Hepatic stellate cell (primary cell): ENCODE measurements around the gene L1TD1.
"Not testable (repeated sequence)": the region's sequence is repeated elsewhere in the genome, so short reads cannot be mapped to it uniquely, and the experiment has no call there.

Experiments used
- DNase-seq: peaks from one replicate; pipeline ENCODE4 v3.0.0; 2011; ENCODE audit warnings: low spot score

The L1TD1 gene

DNA sequence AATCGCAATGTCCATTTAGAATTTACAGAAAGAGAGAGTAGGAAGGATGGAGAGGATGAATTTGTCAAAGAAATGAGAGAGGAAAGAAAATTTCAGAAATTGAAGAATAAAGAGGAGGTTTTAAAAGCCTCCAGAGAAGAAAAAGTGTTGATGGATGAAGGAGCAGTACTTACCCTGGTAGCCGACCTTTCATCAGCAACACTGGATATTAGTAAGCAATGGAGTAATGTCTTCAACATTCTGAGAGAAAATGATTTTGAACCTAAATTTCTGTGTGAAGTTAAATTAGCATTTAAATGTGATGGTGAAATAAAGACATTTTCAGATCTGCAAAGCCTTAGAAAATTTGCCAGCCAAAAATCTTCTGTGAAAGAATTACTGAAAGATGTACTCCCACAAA is 12.5 kb downstream of the L1TD1 start:
- DNase-seq = no peak

DNA sequence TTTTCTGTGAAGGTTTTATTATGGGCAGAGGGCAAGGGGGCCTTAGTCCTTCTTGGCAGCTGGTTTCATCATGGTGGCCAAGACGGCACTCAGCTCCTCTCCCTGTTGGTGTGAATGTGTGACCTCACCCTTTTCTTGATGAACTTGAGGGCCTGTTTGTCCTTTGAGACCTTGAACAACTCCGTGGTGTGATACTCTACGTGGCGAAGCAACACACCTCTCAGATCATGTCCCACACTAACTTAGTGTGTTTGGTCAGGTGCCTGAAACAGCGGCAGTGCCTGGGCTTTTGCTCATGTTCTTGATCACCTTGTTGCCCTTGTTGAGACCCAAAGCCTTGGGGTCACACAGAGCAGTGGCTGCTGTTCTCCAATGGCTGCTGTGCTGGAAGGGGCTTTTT is 13.4 kb downstream of the L1TD1 start:
- DNase-seq = no peak

DNA sequence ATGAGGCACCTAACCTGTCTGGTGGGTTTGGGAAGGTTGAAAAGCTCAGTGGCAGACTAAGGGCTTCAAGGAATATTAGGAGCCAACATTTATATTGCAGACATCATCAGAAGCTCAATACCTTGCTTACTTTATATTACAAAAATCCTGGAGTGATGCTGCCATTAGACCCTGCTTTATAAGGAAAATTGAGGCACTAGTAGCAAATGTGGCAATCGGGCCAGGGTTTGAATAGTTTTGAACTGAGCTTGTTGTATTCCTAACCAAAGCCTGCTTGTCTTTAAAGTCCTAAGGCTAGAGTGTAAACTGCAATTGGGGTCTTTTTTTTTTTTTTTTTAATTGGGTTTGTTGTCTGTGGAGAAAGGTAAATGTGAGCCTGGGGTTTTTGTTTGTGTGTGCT is 14.3 kb downstream of the L1TD1 start:
- no peak for DNase-seq

DNA sequence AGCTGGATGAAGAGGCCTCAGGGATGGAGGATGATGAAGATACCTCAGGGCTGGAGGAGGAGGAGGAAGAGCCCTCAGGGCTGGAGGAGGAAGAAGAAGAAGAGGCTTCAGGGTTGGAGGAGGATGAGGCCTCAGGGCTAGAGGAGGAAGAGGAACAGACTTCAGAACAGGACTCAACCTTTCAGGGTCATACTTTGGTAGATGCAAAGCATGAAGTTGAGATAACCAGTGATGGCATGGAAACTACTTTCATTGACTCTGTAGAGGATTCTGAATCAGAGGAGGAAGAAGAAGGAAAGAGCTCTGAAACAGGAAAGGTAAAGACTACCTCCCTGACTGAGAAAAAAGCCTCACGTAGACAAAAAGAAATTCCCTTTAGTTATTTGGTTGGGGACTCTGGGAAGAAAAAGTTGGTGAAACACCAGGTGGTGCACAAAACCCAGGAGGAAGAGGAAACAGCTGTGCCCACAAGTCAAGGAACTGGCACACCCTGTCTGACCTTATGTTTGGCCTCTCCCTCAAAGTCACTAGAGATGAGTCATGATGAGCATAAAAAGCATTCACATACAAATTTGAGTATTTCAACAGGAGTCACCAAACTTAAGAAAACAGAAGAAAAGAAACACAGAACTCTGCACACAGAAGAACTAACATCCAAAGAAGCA is 15.4 kb downstream of the L1TD1 start:
- no peak for DNase-seq

DNA sequence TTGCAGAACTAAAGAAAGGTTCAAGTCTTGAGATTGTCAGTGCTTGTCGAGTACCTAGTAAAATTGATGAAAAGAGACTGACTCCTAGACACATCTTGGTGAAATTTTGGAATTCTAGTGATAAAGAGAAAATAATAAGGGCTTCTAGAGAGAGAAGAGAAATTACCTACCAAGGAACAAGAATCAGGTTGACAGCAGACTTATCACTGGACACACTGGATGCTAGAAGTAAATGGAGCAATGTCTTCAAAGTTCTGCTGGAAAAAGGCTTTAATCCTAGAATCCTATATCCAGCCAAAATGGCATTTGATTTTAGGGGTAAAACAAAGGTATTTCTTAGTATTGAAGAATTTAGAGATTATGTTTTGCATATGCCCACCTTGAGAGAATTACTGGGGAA is 16.3 kb downstream of the L1TD1 start:
- DNase-seq = no peak

DNA sequence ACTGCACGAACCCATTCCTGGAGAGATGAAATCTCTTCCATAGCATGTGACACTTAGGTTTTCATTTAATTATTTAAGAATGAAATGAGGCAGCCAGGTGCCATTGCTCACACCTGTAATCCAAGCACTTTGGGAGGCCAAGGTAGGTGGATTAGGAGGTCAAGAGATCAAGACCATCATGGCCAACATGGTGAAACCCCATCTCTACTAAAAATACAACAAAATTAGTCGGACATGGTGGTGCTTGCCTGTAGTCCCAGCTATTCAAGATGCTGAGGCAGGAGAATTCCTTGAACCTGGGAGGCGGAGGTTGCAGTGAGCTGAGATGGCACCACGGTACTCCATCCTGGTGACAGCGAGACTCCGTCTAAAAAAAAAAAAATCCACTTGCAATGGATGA is 17.8 kb downstream of the L1TD1 start:
- DNase-seq = no peak

DNA sequence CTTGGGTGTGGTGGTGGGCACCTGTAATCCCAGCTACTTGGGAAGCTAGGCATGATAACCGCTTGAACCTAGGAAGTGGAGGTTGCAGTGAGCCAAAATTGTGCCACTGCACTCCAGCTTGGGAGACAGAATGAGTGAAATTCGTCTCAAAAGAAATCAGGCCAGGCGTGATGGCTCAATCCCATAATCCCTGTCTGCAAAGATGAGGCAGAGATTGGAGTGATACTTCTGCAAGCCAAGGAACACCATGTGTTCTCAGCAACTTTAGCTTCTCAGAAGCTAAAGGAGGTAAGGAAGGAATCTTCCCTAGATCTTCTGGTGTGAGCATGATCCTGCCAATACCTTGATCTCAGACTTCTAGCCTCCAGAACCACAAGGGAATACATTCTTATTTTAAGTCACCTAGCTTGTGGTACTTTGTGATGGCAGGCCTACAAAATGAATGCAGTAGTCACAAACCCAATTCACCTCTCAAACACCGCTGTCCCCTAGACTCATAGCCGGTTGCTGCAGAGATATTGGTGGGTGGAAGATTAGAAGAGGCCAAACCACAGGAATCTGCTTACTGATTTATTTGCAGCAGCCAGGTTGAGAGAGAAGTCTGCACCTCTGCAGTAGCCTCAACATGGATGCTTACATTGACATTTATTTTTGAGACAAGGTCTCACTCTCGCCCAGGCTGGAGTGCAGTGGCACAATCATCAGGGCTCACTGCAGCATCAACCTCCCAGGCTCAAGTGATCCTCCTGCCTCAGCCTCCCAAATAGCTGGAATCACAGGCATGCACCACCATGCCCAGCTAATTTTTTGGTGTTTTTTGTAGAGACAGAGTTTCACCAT is 18.6 kb downstream of the L1TD1 start:
- DNase-seq = no peak

DNA sequence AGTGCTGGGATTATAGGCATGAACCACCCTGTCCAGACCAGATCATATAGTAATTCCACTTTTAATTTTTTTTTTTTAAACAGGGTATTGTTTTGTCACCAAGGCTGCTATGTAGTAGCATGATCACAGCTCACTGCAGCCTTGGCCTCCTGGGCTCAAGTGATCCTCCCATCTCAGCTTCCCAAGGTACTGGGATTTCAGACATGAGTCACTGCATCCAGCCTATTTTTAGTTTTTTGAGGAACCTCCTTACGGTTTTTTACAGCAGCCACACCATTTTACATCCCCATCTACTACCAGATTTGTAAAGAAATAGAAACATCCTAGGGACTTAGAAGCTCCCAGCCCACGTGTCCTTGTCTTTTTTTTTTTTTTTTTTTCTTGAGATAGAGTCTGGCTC is 24.0 kb downstream of the L1TD1 start:
- DNase-seq = no peak

DNA sequence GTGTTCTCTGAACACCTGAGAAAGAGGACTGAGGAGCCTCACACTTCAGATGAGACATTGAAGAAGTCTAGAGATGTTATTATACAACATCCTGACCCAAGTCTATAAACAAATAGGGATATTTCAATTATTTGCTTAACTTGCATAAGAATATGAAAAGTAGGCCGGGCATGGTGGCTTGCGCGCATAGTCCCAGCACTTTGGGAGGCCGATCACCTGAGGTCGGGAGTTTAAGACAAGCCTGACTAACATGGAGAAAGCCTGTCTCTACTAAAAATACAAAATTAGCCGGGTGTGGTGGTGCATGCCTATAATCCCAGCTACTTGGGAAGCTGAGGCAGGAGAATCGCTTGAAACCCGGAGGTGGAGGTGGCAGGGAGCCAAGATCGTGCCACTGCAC is 25.8 kb downstream of the L1TD1 start:
- DNase-seq = not testable (repeated sequence)

DNA sequence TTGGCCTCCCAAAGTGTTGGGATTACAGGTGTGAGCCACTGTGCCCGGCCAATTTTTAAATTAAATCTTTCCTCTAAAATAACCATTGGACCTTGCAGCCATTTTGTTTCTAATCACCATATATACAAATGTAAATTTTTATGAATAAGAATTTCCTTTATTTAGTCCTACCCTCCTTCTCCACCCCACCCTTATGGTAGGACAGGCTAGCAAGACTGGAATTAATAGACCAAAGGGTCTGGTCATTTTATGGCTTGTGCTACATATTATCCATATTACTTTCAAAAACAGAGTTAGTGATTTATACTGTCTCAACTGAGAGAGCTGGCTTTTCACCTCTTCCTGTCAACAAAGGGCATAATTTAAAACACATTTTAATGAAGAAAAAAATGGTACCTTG is 26.5 kb downstream of the L1TD1 start:
- no peak for DNase-seq

DNA sequence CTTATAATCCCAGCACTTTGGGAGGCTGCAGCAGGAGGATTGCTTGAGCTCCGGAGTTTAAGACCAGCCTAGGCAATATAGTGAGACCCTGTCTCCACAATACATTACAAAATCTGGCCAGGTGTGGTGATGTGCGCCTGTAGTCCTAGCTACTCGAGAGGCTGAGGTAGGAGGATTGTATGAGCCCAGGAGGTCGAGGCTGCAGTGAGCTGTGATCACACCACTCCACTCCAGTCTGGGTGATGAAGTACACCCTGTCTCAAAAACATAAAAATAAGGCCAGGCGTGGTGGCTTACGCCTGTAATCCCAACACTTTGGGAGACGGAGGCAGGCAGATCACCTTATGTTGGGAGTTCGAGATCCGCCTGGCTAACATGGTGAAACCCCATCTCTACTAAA is 27.7 kb downstream of the L1TD1 start:
- no peak for DNase-seq

DNA sequence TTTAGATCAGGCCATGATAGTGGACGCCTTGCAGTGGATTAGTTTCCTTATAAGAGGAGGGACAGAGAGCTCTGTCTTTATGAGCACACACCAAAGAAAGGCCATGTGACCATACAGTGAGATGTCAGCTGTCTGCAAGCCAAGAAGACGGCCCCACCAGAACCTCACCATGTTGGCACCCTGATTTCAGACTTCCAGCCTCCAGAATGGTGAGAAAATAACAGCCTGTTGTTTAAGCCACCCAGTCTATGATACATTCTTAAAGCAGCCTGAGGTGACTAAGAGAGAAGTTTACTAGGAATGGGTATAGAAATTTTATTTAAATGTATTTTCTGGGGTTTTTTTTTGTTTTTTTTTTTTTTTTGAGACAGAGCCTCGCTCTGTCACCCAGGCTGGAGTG is 29.5 kb downstream of the L1TD1 start:
- DNase-seq = no peak

DNA sequence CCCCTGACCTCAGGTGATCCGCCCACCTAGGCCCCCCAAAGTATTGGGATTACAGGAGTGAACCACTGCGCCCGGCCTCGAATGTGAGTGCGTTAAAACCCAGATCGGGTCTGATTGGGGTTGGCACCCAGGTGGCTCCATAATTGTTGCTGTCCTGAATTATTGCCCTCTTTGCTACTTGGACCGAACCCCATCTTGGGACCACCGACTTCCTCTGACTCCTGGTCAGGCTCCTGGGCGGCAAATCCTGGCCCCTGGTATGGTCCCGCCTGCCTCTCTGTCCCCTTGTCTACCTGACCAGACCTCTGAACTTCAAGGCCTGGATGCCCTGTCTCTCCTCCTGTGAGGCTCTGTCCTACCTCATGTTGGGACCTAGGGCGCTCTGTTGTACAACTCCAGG is 32.8 kb downstream of the L1TD1 start:
- DNase-seq = no peak

DNA sequence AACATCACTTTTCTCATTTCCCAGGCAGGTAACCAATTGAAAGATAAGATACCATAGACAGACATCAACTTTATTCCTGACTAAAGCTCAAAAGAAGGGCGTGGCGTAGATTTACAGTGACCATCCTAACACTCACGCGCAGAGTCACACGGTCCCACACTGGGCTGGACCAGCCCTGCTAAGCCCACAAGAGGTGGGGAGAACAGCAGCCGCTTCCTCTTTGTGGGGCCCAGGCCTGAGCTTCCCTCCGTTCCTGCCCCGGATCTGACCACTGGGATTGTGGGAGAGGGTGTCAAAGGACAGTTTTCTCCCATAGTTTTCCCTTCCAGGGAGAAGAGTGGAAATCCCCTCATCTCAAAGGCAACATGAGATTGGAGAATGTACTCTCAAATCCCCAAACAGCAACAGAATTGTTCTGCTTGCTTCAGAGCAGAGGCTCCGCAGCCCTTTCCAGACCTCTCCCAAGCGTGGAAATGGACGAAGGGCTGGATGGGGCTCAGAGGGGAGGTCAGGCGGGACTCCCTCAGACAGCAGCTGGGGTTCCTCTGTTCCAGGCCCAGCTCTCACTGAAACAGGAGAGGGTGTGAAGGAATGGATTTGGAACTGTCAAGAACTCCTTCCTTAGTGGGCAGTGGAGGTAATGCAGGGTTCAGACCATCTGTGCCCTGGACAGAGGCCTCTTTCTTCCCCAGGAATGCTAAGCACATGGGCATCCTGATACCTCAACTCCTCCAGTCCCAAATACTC is 33.7 kb downstream of the L1TD1 start:
- DNase-seq = no peak

DNA sequence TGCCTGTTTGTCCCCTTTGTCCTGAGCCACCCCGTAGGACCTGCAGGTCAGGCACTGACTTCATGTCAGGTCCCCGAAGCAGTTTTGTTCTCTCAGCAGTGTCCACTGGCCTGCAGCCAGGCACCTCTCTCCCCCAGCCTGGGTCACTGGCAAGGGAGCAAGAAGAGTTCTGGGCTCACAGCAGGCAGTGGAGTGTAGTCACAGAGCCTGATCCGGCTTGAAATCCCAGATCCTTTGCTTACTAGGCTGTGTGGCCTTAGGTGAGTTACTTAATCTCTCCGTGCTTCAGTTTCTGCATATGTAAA is 34.2 kb downstream of the L1TD1 start:
- no peak for DNase-seq

DNA sequence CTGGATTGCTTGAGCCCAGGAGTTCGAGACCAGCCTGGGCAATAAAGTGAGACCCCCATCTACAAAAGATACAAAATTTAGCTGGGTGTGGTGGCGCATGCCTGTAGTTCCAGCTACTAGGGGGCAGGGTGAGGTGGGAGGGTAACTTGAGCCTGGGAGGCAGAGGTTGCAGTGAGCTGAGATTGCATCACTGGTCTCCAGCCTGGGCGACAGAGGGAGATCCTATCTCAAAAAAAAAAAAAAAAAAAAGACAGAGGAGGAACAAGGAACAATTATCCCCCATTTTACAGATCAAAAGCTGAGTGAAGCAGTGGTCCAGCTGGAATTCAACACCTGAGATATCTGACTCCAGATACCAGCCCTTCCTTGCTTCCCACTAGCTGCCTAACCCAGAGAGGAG is 34.8 kb downstream of the L1TD1 start:
- no peak for DNase-seq

DNA sequence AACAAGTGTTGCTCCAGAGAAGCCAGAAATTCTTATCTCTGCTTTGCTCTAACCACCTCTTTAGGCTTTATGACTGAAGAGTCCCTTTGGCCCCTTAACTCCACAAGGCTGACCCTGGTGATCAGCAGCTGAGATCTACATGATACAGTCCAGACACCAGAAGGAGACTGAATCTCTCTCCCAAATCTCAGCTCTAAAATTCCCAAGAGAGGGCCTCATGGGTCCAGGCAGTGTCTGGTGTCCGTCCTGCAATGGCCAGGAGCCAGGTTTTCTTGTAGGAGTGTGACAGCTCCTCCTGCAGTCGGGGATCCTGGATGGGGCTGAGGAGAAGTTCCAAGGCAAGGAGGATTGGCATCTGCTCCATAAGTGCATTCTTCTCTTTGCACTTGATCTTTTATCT is 35.3 kb downstream of the L1TD1 start:
- no peak for DNase-seq

DNA sequence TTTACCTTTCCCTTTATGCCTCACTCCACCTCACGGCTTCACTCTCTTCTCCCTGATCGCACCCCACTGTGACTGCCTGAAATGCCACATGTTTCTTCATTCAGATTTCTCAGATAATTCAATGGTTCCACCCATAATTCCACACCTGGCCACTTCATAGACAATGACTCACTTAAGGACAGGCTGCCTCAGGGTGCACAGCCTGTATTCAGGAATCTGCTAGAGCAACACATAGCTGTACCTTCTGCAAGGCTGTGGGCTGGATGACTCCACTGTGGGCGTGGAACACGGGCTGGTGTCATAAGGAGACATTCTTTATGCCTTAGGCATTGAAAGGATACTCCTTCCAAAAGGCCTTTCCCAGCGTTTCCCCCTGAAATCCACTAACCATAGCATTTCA is 36.1 kb downstream of the L1TD1 start:
- no peak for DNase-seq

DNA sequence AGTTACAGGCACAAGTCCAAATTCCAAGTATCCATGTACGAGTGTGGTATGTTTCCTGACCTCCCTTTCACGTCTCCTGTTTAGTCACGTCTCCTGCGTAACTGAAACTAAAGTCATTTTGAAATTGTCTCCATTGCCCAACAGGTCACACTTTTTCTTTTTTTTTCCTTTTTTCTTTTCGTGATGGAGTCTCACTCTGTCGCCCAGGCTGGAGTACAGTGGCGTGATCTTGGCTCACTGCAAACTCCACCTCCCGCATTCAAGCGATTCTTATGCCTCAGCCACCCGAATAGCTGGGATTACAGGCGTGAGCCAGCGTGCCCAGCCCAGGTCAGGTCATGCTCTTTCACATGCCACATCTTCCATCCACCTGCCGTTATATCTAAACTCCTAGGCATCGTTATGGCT is 38.2 kb downstream of the L1TD1 start:
- DNase-seq = no peak

DNA sequence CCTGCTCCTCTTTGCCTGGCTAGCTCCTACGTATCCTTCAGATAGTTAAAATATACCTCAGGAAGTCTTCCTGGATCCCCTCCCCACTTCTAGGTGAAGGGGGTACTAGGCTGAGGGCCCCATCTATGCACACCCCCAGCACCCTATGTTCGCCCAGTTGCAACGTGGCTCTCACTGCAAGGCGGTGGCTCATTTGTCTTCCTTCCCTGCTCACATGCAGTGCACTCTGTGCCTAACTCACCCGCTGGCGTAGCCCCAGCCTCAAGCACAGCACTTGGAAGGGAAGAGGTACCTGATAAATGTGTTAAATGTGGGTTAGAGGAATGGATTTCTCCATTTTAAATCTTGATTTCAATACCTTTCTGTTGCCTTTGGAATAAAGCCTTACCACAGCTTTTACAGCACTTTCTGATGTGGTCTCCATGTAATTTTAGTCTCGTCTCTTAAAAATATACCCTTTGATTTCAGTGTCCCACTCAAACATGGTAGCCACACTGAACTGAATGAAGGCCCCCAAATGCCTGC is 39.3 kb downstream of the L1TD1 start:
- no peak for DNase-seq

DNA sequence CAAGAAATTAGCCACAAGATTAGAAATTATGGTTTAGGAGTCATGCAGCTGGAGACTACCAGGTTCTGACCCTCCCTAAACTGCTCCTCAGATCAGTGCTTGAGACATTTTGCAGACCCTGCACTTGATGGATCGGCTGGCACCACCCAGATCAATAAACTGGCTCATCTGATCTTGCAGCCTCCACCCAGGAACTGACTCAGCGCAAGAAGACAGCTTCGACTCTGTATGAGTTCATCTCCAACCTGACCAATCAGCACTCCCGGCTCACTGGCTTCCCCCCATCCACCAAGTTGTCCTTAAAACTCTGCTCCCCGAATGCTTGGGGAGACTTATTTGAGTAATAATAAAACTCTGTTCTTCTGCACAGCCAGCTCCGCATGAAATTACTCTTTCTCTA is 40.0 kb downstream of the L1TD1 start:
- no peak for DNase-seq

DNA sequence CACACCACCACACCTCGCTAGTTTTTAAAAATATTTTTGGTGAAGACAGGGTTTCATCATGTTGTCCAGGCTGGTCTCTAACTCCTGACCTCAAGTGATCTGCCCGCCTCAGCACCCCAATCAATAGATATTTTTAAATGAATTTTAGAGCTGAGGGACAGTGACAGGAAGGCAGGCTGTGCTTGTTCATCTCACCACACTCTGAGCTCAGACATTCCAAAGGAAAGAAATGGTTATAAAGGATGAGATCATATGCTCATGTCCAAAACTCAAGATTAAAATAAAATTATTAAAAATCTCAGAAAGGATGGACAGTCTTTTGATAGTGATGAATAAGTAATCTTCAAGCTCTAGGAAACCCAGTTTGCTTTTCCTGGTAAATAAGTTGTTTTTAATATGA is 40.9 kb downstream of the L1TD1 start:
- no peak for DNase-seq

DNA sequence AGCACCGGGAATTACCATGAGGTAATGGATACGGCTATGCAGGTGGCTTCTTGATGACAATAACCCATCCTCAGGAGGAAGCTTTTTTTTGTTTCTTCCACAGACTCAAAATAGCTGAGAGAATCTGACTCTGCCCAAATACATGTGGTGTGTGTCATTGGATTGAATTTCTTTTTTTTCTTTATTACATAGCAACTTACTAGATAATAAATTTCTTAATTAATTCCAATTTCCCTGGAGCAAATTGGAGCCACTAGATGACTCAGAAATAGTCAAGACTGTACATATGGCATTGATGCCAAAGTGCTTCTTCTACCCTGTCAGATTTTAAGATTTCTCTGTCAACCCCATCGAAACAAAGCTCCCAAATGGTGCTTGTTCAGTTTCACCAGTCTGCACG is 42.7 kb downstream of the L1TD1 start:
- DNase-seq = no peak
